ENCODE measurements around the gene TMC1. TPM values are rescaled to one million over a fixed set of nuclear protein-coding genes. Genes with fewer than 3 reads are reported as not detected.

Gene TMC1
- total and polyA plus RNA-seq, 2 donors from 2014 or later: 0.25 to 1.2 TPM

GRCh38 chr9:72657023-72657422 is 135.6 kb downstream of the TMC1 start:
- no peaks in the 10 kb centered on the region for H3K9me3 ChIP-seq (ENCODE audit: control insufficient read depth in 2 of 3, insufficient read depth in 1 of 3, low read length in 3 of 3)
- H3K27me3 ChIP-seq (ENCODE audit: control insufficient read depth, insufficient read depth, low read length): no peaks in the 10 kb centered on the region
- H3K27ac ChIP-seq (ENCODE audit: low read depth in 2 of 2, low read length in 2 of 2): no peak overlapping the region
- TF ChIP-seq CTCF (IDR thresholded peaks at IDR 0.05; ENCODE audit: borderline replicate concordance, extremely low read depth, insufficient read depth): no peak
- no peaks in the 10 kb centered on the region for H3K4me1 ChIP-seq (ENCODE audit: control insufficient read depth in 2 of 3, insufficient read depth in 2 of 3, low read depth in 1 of 3, low read length in 3 of 3)
- intact Hi-C loops (cut with DNase I): no loop called here
- no peak overlapping the region for H3K9ac ChIP-seq (ENCODE audit: low read length in 3 of 3)
- DNase-seq (no peak), FAIRE-seq (no peak)
- no peaks in the 10 kb centered on the region for H3K36me3 ChIP-seq (ENCODE audit: control insufficient read depth in 2 of 3, insufficient read depth in 3 of 3, low read length in 3 of 3)
- no peak overlapping the region for H3K4me3 ChIP-seq (ENCODE audit: low read length in 3 of 3)

- FAIRE-seq (no peak), DNase-seq (no peak)
- no peak overlapping the region for H3K4me3 ChIP-seq (ENCODE audit: low read length in 3 of 3)
- H3K9me3 ChIP-seq (ENCODE audit: control insufficient read depth in 2 of 3, insufficient read depth in 1 of 3, low read length in 3 of 3): no peaks in the 10 kb centered on the region
- no peak for TF ChIP-seq CTCF (IDR thresholded peaks at IDR 0.05; ENCODE audit: borderline replicate concordance, extremely low read depth, insufficient read depth)
- no peaks in the 10 kb centered on the region for H3K36me3 ChIP-seq (ENCODE audit: control insufficient read depth in 2 of 3, insufficient read depth in 3 of 3, low read length in 3 of 3)
- intact Hi-C loops (cut with DNase I): no loop called here
- H3K9ac ChIP-seq (ENCODE audit: low read length in 3 of 3): no peak overlapping the region
- H3K4me1 ChIP-seq (ENCODE audit: control insufficient read depth in 2 of 3, insufficient read depth in 2 of 3, low read depth in 1 of 3, low read length in 3 of 3): no peaks in the 10 kb centered on the region
- no peaks in the 10 kb centered on the region for H3K27me3 ChIP-seq (ENCODE audit: control insufficient read depth, insufficient read depth, low read length)
- no peak overlapping the region for H3K27ac ChIP-seq (ENCODE audit: low read depth in 2 of 2, low read length in 2 of 2)
Observed at GRCh38 chr9:72658703-72659102, 137.3 kb downstream of the TMC1 start.

- Histone ChIP-seq H3K4me3 (ENCODE audit: low read length in 3 of 3) (no peak overlapping the region), H3K9ac (ENCODE audit: low read length in 3 of 3) (no peak overlapping the region), H3K27ac (ENCODE audit: low read depth in 2 of 2, low read length in 2 of 2) (no peak overlapping the region), H3K9me3 (ENCODE audit: control insufficient read depth in 2 of 3, insufficient read depth in 1 of 3, low read length in 3 of 3) (no peaks in the 10 kb centered on the region), H3K36me3 (ENCODE audit: control insufficient read depth in 2 of 3, insufficient read depth in 3 of 3, low read length in 3 of 3) (no peaks in the 10 kb centered on the region), H3K27me3 (ENCODE audit: control insufficient read depth, insufficient read depth, low read length) (no peaks in the 10 kb centered on the region), H3K4me1 (ENCODE audit: control insufficient read depth in 2 of 3, insufficient read depth in 2 of 3, low read depth in 1 of 3, low read length in 3 of 3) (no peaks in the 10 kb centered on the region)
- FAIRE-seq (no peak), DNase-seq (no peak)
- intact Hi-C loops (cut with DNase I): no loop called here
- TF ChIP-seq CTCF (IDR thresholded peaks at IDR 0.05; ENCODE audit: borderline replicate concordance, extremely low read depth, insufficient read depth): no peak
Observed at GRCh38 chr9:72661401-72662135, 140.2 kb downstream of the TMC1 start.

GRCh38 chr9:72665421-72665820 is 144.0 kb downstream of the TMC1 start:
- H3K27me3 ChIP-seq (ENCODE audit: control insufficient read depth, insufficient read depth, low read length): no peaks in the 10 kb centered on the region
- no peaks in the 10 kb centered on the region for H3K9me3 ChIP-seq (ENCODE audit: control insufficient read depth in 2 of 3, insufficient read depth in 1 of 3, low read length in 3 of 3)
- no peaks in the 10 kb centered on the region for H3K36me3 ChIP-seq (ENCODE audit: control insufficient read depth in 2 of 3, insufficient read depth in 3 of 3, low read length in 3 of 3)
- no peak for TF ChIP-seq CTCF (IDR thresholded peaks at IDR 0.05; ENCODE audit: borderline replicate concordance, extremely low read depth, insufficient read depth)
- no peaks in the 10 kb centered on the region for H3K4me1 ChIP-seq (ENCODE audit: control insufficient read depth in 2 of 3, insufficient read depth in 2 of 3, low read depth in 1 of 3, low read length in 3 of 3)
- FAIRE-seq (no peak), DNase-seq (no peak)
- no peak overlapping the region for H3K9ac ChIP-seq (ENCODE audit: low read length in 3 of 3)
- no peak overlapping the region for H3K4me3 ChIP-seq (ENCODE audit: low read length in 3 of 3)
- H3K27ac ChIP-seq (ENCODE audit: low read depth in 2 of 2, low read length in 2 of 2): no peak overlapping the region
- intact Hi-C loops (cut with DNase I): no loop called here
